Hepatocyte (in vitro differentiated cells): Measurements from ENCODE around the gene FANCI. TPM values are rescaled to one million over a fixed set of nuclear protein-coding genes. Genes with fewer than 3 reads are reported as not detected.

ENCODE experiments used
- DNase-seq: peaks from one replicate; pipeline ENCODE4 v3.0.0-alpha.2; 2016; ENCODE audit warnings: low spot score
- H2AFZ ChIP-seq: fragments of 200-600 bp; sonication (generic); 2 replicates; pipeline ENCODE4 v1.6.0; 2016; ENCODE audit warnings: antibody characterized with exemption, mild to moderate bottlenecking
- H3K27ac ChIP-seq: fragments of 200-600 bp; sonication (generic); 2 replicates; pipeline ENCODE4 v1.5.1; 2016; ENCODE audit warnings: mild to moderate bottlenecking
- H3K27me3 ChIP-seq: fragments of 200-600 bp; sonication (generic); 2 replicates; pipeline ENCODE4 v1.6.1; 2016
- H3K36me3 ChIP-seq: fragments of 200-600 bp; sonication (generic); replicated peaks from 2 replicates; pipeline ENCODE4 v1.5.1; 2016; ENCODE audit warnings: low read depth; ENCODE audit not compliant: insufficient read depth
- H3K4me1 ChIP-seq: fragments of 200-600 bp; sonication (generic); 2 replicates; pipeline ENCODE4 v1.5.1; 2016; ENCODE audit warnings: mild to moderate bottlenecking, moderate library complexity; ENCODE audit not compliant: insufficient read depth
- H3K4me2 ChIP-seq: fragments of 200-600 bp; sonication (generic); 2 replicates; pipeline ENCODE4 v1.6.0; 2016
- H3K4me3 ChIP-seq: fragments of 200-600 bp; sonication (generic); 2 replicates; pipeline ENCODE4 v1.5.1; 2016; ENCODE audit warnings: mild to moderate bottlenecking
- H3K79me2 ChIP-seq: fragments of 200-600 bp; sonication (generic); 2 replicates; pipeline ENCODE4 v1.6.0; 2017; ENCODE audit warnings: mild to moderate bottlenecking
- H3K9me2 ChIP-seq: fragments of 200-600 bp; sonication (generic); replicated peaks from 2 replicates; pipeline ENCODE4 v1.6.0; 2017; ENCODE audit warnings: mild to moderate bottlenecking; ENCODE audit not compliant: insufficient read depth
- H3K9me3 ChIP-seq: fragments of 200-600 bp; sonication (generic); 2 replicates; pipeline ENCODE4 v1.5.1; 2016; ENCODE audit warnings: low read depth, mild to moderate bottlenecking
- H4K20me1 ChIP-seq: fragments of 200-600 bp; sonication (generic); 2 replicates; pipeline ENCODE4 v1.6.0; 2016; ENCODE audit warnings: mild to moderate bottlenecking; ENCODE audit not compliant: insufficient read depth, poor library complexity, severe bottlenecking
- EZH2 ChIP-seq: fragments of 200-600 bp; sonication (generic); IDR thresholded peaks from 2 replicates; pipeline ENCODE4 v1.6.1; 2016; ENCODE audit warnings: antibody characterized with exemption, mild to moderate bottlenecking, borderline replicate concordance
- EZH2phosphoT487 ChIP-seq: fragments of 200-600 bp; sonication (generic); IDR thresholded peaks from one replicate; pipeline ENCODE4 v1.6.1; 2018; ENCODE audit warnings: antibody characterized with exemption, mild to moderate bottlenecking, low read depth, moderate library complexity; ENCODE audit not compliant: unreplicated experiment, severe bottlenecking
- WGBS: methylation state at CpG from one replicate; pipeline ENCODE4 v1.1.6; 2016; ENCODE audit warnings: low lambda C conversion rate; ENCODE audit errors: missing lambda C conversion rate; 5-methylcytosine and 5-hydroxymethylcytosine counted together
- polyA plus RNA-seq: library from polyadenylated mRNA; unstranded; fragments of >200 nt; fragmentation: Nextera tagmentation; extraction: Ambion mirVana; gene quantifications from 2 replicates; pipeline ENCODE4 v1.2.1, GENCODE V29; 2016
- total RNA-seq: library from RNA; depleted of rRNA; stranded (reverse); fragments of >200 nt; gene quantifications from 2 replicates; pipeline ENCODE4 v1.2.3, GENCODE V29; 2014
- TF ChIP-seq, protein P1 (sequence below): fragments of 200-600 bp; sonication (generic); IDR thresholded peaks from 2 replicates; pipeline ENCODE4 v1.5.1; 2016; ENCODE audit warnings: antibody characterized with exemption, mild to moderate bottlenecking; ENCODE audit not compliant: poor library complexity

Gene FANCI
- total and polyA plus RNA-seq, 2 experiments from 2014 or later = 8.0 to 14.5 TPM

DNA sequence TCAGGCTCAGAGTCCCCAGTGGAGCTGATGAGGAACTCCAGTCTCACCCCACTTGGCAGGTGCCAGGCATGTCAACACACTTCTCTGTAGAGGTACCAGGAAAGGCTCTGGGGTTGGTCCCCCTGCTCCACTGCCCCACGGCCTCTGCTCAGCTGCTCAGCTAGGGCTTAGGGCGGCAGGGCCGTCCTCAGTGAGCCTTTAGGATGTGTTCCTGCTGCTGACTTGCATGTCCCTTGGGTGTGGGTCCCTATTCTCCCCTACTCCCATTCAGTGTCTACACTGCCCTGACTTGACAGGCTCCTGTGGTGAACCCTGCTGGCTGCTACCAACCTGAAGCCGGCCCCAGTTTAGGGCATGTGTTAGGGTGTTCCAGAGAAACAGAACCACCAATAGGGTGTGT lies 108.7 kb downstream of the FANCI start:
- DNase-seq = no peak
- Histone ChIP-seq H3K9me2 (no peaks in the 10 kb centered on the region), H3K4me1 (no peaks in the 10 kb centered on the region), H2AFZ (no peak overlapping the region), H3K9me3 (no peaks in the 10 kb centered on the region), H3K27me3 (peaks cover 55% of the 10 kb centered on the region), H3K36me3 (no peaks in the 10 kb centered on the region), H3K4me3 (no peak overlapping the region), H3K4me2 (no peak overlapping the region), H3K27ac (no peak overlapping the region), H3K79me2 (no peaks in the 10 kb centered on the region), H4K20me1 (no peaks in the 10 kb centered on the region)
- WGBS = 81% methylated on average over 4 of the region's 4 CpGs
- TF ChIP-seq EZH2phosphoT487 = no peak
- TF ChIP-seq EZH2 = no peak
- TF ChIP-seq, protein P1, sequence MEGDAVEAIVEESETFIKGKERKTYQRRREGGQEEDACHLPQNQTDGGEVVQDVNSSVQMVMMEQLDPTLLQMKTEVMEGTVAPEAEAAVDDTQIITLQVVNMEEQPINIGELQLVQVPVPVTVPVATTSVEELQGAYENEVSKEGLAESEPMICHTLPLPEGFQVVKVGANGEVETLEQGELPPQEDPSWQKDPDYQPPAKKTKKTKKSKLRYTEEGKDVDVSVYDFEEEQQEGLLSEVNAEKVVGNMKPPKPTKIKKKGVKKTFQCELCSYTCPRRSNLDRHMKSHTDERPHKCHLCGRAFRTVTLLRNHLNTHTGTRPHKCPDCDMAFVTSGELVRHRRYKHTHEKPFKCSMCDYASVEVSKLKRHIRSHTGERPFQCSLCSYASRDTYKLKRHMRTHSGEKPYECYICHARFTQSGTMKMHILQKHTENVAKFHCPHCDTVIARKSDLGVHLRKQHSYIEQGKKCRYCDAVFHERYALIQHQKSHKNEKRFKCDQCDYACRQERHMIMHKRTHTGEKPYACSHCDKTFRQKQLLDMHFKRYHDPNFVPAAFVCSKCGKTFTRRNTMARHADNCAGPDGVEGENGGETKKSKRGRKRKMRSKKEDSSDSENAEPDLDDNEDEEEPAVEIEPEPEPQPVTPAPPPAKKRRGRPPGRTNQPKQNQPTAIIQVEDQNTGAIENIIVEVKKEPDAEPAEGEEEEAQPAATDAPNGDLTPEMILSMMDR = no peak

DNA sequence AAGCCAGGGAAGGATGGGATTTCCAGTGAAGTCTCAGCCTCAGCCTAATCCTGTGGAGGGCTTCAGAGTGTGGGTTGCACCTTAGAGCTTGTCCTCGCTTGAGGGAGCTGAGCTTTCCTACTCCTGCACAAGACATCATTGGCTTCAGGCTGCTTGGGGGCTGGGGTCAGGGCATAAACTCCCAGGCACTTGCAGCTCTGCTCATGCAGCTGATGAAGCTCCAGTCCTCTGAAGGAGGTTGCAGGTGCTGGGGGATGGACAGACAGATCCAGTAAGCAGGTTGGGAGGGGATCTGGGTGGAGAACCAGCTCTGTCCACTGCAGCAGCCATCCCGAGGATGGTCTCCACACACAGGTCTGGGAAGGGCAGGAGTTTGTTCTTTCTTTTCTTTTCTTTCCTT lies 110.2 kb downstream of the FANCI start:
- TF ChIP-seq EZH2 (no peak), EZH2phosphoT487 (no peak)
- TF ChIP-seq, protein P1 = no peak
- H3K4me2 ChIP-seq = no peak overlapping the region
- H2AFZ ChIP-seq = no peak overlapping the region
- WGBS = 62% methylated on average over 2 of the region's 2 CpGs
- no peaks in the 10 kb centered on the region for H4K20me1 ChIP-seq
- DNase-seq = no peak
- peaks cover 1% of the 10 kb centered on the region for H3K4me1 ChIP-seq
- H3K36me3 ChIP-seq = no peaks in the 10 kb centered on the region
- no peaks in the 10 kb centered on the region for H3K9me2 ChIP-seq
- no peak overlapping the region for H3K4me3 ChIP-seq
- H3K27ac ChIP-seq = no peak overlapping the region
- no peaks in the 10 kb centered on the region for H3K9me3 ChIP-seq
- H3K79me2 ChIP-seq = no peaks in the 10 kb centered on the region
- peaks cover 61% of the 10 kb centered on the region for H3K27me3 ChIP-seq

DNA sequence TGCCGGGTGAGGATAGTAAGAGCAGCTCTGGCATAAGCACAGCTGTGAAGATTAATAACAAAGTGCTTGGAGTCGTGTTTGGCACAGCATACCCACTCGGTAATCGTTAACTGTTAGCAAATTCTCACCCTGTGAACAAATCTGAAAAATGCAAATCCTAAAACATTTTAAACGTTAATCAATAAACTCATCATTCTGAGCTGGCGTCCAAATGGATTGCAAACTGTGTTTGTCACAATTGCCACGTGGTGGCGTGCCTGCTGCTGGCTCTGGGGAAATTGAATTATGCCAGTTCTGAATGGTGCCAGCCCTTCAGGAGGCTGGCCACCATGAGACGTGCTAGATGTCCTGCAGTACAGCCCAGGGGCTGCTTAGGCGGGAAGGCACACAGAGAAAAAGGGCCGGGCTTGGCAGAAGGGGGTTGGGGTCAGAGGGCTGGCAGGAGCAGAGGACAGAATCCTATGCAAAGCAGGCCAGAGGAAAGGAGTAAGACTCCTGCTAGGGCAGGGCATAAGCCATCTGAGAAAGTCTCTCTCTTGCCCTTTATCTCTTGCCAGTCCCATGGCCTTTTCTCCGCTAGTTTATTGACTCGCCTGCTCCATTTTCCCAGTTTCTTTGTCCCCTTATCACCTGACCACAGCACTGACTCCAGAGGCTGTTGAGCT lies 113.0 kb downstream of the FANCI start:
- TF ChIP-seq EZH2phosphoT487 = no peak
- TF ChIP-seq, protein P1 = peak; percentile 43
- TF ChIP-seq EZH2 = no peak
- DNase-seq = no peak
- no peaks in the 10 kb centered on the region for H3K9me2 ChIP-seq
- no peaks in the 10 kb centered on the region for H4K20me1 ChIP-seq
- H3K36me3 ChIP-seq = no peaks in the 10 kb centered on the region
- H3K9me3 ChIP-seq = no peaks in the 10 kb centered on the region
- 36% methylated on average over 13 of the region's 13 CpGs for WGBS
- no peak overlapping the region for H3K4me3 ChIP-seq
- no peak overlapping the region for H3K27ac ChIP-seq
- H3K4me2 ChIP-seq = no peak overlapping the region
- H3K79me2 ChIP-seq = no peaks in the 10 kb centered on the region
- no peak overlapping the region for H2AFZ ChIP-seq
- H3K27me3 ChIP-seq = peaks cover 81% of the 10 kb centered on the region
- peaks cover 4% of the 10 kb centered on the region for H3K4me1 ChIP-seq

DNA sequence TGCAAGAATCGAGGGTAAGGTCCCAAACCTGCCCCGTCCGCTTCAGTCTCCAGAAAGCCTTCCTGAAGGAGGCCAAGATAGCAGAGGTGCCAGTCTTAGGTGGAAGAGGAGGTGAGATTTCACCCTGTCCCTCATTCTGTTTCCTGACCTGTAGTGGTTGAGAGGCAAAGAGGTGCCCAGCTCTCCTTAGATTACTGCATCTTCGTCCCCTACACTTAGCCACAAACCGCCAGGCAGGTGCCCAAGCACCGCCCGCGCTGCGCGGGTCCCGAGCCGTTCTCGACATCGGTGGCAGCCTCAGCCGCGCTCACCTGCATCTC lies 114.6 kb downstream of the FANCI start:
- Histone ChIP-seq H2AFZ (no peak overlapping the region), H3K27me3 (peaks cover 91% of the 10 kb centered on the region), H3K27ac (no peak overlapping the region), H3K9me2 (no peaks in the 10 kb centered on the region), H3K4me3 (no peak overlapping the region), H3K4me1 (peaks cover 4% of the 10 kb centered on the region), H3K36me3 (no peaks in the 10 kb centered on the region), H3K79me2 (no peaks in the 10 kb centered on the region), H3K9me3 (no peaks in the 10 kb centered on the region), H4K20me1 (no peaks in the 10 kb centered on the region), H3K4me2 (peak overlapping the region; percentile 100)
- TF ChIP-seq EZH2 = no peak
- no peak for TF ChIP-seq EZH2phosphoT487
- TF ChIP-seq, protein P1 = no peak
- no peak for DNase-seq
- 7% methylated on average over 16 of the region's 16 CpGs for WGBS
